Suprapubic skin (tissue), 3 donors: ENCODE data around the gene DDX31.

Experiments
- POLR2AphosphoS5 ChIP-seq, 3 donors: sonication (generic); formaldehyde crosslinking; IDR thresholded peaks; one replicate each; pipeline ENCODE4 v1.6.1; 2017; ENCODE audit warnings: antibody characterized with exemption in 3 of 3
- TF ChIP-seq, protein P1 (sequence below), 2 donors: fragments of 200-600 bp in 1 of 2; fragments of 450-650 bp in 1 of 2; sonication (generic) in 1 of 2; IDR thresholded peaks; one replicate each; pipeline ENCODE4 v1.5.1; 2016 to 2019; ENCODE audit warnings: antibody characterized with exemption in 2 of 2, mild to moderate bottlenecking in 1 of 2, moderate library complexity in 1 of 2

DNA sequence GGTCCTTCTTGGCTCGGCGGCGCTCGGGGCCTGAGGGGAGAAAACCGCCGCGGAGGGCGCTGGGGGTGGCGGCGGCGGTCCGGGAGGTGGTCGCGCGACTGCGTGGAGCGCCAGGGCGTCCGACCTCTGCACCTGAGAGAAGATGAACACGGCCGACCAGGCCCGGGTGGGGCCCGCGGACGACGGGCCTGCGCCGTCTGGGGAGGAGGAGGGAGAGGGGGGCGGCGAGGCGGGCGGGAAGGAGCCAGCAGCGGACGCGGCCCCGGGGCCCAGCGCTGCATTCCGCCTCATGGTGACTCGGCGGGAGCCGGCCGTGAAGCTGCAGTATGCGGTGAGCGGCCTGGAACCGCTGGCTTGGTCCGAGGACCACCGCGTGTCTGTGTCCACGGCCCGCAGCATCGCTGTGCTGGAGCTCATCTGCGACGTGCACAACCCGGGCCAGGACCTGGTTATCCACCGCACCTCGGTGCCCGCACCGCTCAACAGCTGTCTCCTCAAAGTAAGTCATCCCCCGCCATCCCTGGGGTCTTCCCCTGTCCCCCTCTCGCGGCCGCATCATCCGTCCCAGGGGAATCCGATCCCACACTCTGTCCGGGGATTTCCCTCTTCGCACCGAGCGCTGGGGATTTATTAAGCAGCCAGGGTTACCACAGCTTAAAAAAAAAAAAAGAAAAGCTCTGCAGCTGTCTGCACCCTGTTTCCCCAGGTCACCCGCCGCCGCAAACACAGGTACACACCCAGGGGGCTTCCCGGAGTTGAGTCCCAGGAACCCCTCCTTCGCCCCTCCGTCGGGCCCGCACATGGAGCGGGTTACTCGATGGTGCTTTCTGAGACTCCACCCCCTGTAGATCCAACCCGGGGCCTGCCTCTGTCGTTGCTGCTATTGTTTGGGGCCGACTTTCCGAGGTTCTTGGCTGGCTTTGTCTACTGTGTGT, 941 bp upstream of the DDX31 start, which contains the start of gene GTF3C4:
- TF ChIP-seq, protein P1, sequence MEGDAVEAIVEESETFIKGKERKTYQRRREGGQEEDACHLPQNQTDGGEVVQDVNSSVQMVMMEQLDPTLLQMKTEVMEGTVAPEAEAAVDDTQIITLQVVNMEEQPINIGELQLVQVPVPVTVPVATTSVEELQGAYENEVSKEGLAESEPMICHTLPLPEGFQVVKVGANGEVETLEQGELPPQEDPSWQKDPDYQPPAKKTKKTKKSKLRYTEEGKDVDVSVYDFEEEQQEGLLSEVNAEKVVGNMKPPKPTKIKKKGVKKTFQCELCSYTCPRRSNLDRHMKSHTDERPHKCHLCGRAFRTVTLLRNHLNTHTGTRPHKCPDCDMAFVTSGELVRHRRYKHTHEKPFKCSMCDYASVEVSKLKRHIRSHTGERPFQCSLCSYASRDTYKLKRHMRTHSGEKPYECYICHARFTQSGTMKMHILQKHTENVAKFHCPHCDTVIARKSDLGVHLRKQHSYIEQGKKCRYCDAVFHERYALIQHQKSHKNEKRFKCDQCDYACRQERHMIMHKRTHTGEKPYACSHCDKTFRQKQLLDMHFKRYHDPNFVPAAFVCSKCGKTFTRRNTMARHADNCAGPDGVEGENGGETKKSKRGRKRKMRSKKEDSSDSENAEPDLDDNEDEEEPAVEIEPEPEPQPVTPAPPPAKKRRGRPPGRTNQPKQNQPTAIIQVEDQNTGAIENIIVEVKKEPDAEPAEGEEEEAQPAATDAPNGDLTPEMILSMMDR (IDR thresholded peaks at IDR 0.05): no peak
- TF ChIP-seq POLR2AphosphoS5 (IDR thresholded peaks at IDR 0.05): no peak
